Suprapubic skin (tissue), 4 donors: Measurements from ENCODE around the gene HIVEP3. TPM values are rescaled to one million over a fixed set of nuclear protein-coding genes. Genes with fewer than 3 reads are reported as not detected.

Experiments used
- DNase-seq, 2 donors: peaks; one replicate each; pipeline ENCODE4 v3.0.0-alpha.2; 2019; ENCODE audit warnings: low spot score in 2 of 2
- H3K27ac ChIP-seq: fragments of 200-600 bp; sonication (generic); one replicate; pipeline ENCODE4 v1.5.1; 2019
- H3K27me3 ChIP-seq: fragments of 200-600 bp; sonication (generic); one replicate; pipeline ENCODE4 v1.5.1; 2019
- H3K36me3 ChIP-seq: fragments of 200-600 bp; sonication (generic); one replicate; pipeline ENCODE4 v1.5.1; 2019
- H3K4me1 ChIP-seq: fragments of 200-600 bp; sonication (generic); one replicate; pipeline ENCODE4 v1.5.1; 2019
- H3K4me3 ChIP-seq: fragments of 200-600 bp; sonication (generic); one replicate; pipeline ENCODE4 v1.5.1; 2019; ENCODE audit warnings: mild to moderate bottlenecking
- H3K9me3 ChIP-seq: fragments of 200-600 bp; sonication (generic); one replicate; pipeline ENCODE4 v1.5.1; 2019
- CTCF ChIP-seq, 2 donors: fragments of 200-600 bp in 1 of 2; fragments of 450-650 bp in 1 of 2; sonication (generic) in 1 of 2; IDR thresholded peaks; one replicate each; pipeline ENCODE4 v1.5.1; 2016 to 2019; ENCODE audit warnings: antibody characterized with exemption in 2 of 2, mild to moderate bottlenecking in 1 of 2, moderate library complexity in 1 of 2
- EP300 ChIP-seq: sonication (generic); formaldehyde crosslinking; IDR thresholded peaks from one replicate; pipeline ENCODE4 v1.6.1; 2017; ENCODE audit warnings: antibody characterized with exemption
- POLR2A ChIP-seq, 2 donors: fragments of 450-650 bp; IDR thresholded peaks; one replicate each; pipeline ENCODE4 v1.6.1; 2017; ENCODE audit warnings: antibody characterized with exemption in 2 of 2, mild to moderate bottlenecking in 2 of 2, moderate library complexity in 2 of 2
- POLR2AphosphoS5 ChIP-seq, 3 donors: sonication (generic); formaldehyde crosslinking; IDR thresholded peaks; one replicate each; pipeline ENCODE4 v1.6.1; 2017; ENCODE audit warnings: antibody characterized with exemption in 3 of 3
- WGBS: methylation state at CpG from one replicate; pipeline ENCODE4 v1.1.5; 2018; 5-methylcytosine and 5-hydroxymethylcytosine counted together
- total RNA-seq, 4 donors: library from RNA; depleted of rRNA; stranded (reverse); fragments of >200 nt; gene quantifications; one replicate each; pipeline ENCODE4 v1.1.0, GENCODE V29; 2016

Gene HIVEP3
- total RNA-seq, 4 donors from 2014 or later, result 11.3 to 23.9 (median 18.3) TPM

- Histone ChIP-seq H3K27ac (no peak overlapping the region), H3K27me3 (no peaks in the 10 kb centered on the region), H3K36me3 (no peaks in the 10 kb centered on the region), H3K4me3 (no peak overlapping the region), H3K9me3 (no peaks in the 10 kb centered on the region), H3K4me1 (peaks cover 17% of the 10 kb centered on the region)
- WGBS, result 40% methylated on average over 9 of the region's 9 CpGs
- DNase-seq, result peak; percentile 2 to 25
- no peak for TF ChIP-seq EP300
- no peak for TF ChIP-seq CTCF (IDR thresholded peaks at IDR 0.05)
- no peak for TF ChIP-seq POLR2A (IDR thresholded peaks at IDR 0.05)
- TF ChIP-seq POLR2AphosphoS5 (IDR thresholded peaks at IDR 0.05), result no peak
These were observed 269.2 kb downstream of the HIVEP3 start for GRCh38 chr1:41649396-41650027.

- peak in 1 of 2 donors; percentile 35 for DNase-seq
- H3K4me1 ChIP-seq, result peaks cover 17% of the 10 kb centered on the region
- WGBS, result 75% methylated on average over 6 of the region's 6 CpGs
- H3K36me3 ChIP-seq, result no peaks in the 10 kb centered on the region
- no peaks in the 10 kb centered on the region for H3K27me3 ChIP-seq
- H3K9me3 ChIP-seq, result no peaks in the 10 kb centered on the region
- no peak overlapping the region for H3K4me3 ChIP-seq
- TF ChIP-seq CTCF (IDR thresholded peaks at IDR 0.05) (no peak), EP300 (no peak), POLR2A (IDR thresholded peaks at IDR 0.05) (no peak), POLR2AphosphoS5 (IDR thresholded peaks at IDR 0.05) (no peak)
- no peak overlapping the region for H3K27ac ChIP-seq
These were observed 269.9 kb downstream of the HIVEP3 start for GRCh38 chr1:41648844-41649243.

DNA sequence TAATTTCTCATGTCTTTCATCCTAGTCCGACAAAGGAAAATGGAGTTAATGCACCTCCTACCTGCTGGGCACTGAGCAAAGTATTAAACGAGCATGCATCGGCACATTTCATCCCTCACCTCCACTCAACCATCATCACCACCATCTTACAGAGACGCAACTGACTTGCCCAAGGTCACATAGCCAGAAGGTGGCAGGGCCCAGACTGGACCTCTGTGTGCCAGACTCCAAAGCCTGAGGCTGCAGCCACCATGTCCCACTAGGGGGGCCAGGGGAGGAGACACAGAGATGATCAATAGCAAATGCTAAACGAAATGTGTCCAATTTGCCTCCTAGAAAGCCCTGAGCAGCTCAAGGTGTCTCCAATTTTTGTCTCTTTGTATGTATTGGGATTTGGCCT is 270.5 kb downstream of the HIVEP3 start:
- no peaks in the 10 kb centered on the region for H3K36me3 ChIP-seq
- H3K9me3 ChIP-seq, result no peaks in the 10 kb centered on the region
- 96% methylated on average over 5 of the region's 5 CpGs for WGBS
- TF ChIP-seq EP300 (no peak), POLR2A (IDR thresholded peaks at IDR 0.05) (no peak), CTCF (IDR thresholded peaks at IDR 0.05) (no peak), POLR2AphosphoS5 (IDR thresholded peaks at IDR 0.05) (no peak)
- peaks cover 17% of the 10 kb centered on the region for H3K4me1 ChIP-seq
- H3K4me3 ChIP-seq, result no peak overlapping the region
- no peaks in the 10 kb centered on the region for H3K27me3 ChIP-seq
- no peak overlapping the region for H3K27ac ChIP-seq
- peak in 1 of 2 donors; percentile 32 for DNase-seq

- Histone ChIP-seq H3K4me1 (peaks cover 17% of the 10 kb centered on the region), H3K27me3 (no peaks in the 10 kb centered on the region), H3K4me3 (no peak overlapping the region), H3K36me3 (no peaks in the 10 kb centered on the region), H3K27ac (no peak overlapping the region), H3K9me3 (no peaks in the 10 kb centered on the region)
- DNase-seq, result peak in 1 of 2 donors; percentile 55
- TF ChIP-seq EP300, result no peak
- TF ChIP-seq POLR2AphosphoS5 (IDR thresholded peaks at IDR 0.05), result no peak
- no peak for TF ChIP-seq POLR2A (IDR thresholded peaks at IDR 0.05)
- TF ChIP-seq CTCF (IDR thresholded peaks at IDR 0.05), result no peak
- 89% methylated on average over 4 of the region's 4 CpGs for WGBS
These were observed 271.2 kb downstream of the HIVEP3 start for GRCh38 chr1:41647221-41648135.

- no peak for TF ChIP-seq POLR2AphosphoS5 (IDR thresholded peaks at IDR 0.05)
- no peak for TF ChIP-seq EP300
- TF ChIP-seq POLR2A (IDR thresholded peaks at IDR 0.05), result no peak
- TF ChIP-seq CTCF (IDR thresholded peaks at IDR 0.05), result no peak
- Histone ChIP-seq H3K27ac (no peak overlapping the region), H3K4me3 (no peak overlapping the region), H3K36me3 (no peaks in the 10 kb centered on the region), H3K27me3 (no peaks in the 10 kb centered on the region), H3K4me1 (peaks cover 17% of the 10 kb centered on the region), H3K9me3 (no peaks in the 10 kb centered on the region)
- 97% methylated on average over 4 of the region's 4 CpGs for WGBS
- peak in 1 of 2 donors; percentile 23 for DNase-seq
These were observed 272.5 kb downstream of the HIVEP3 start for GRCh38 chr1:41646186-41646585.
